NCI-H526 treated with DMSO at 0.1 percent for 48 hours (cell line): Measurements from ENCODE around the gene RPL21.
A peak's percentile ranks its signal among the peaks of the same experiment; 100 is the strongest.
"Not testable (repeated sequence)": the region's sequence is repeated elsewhere in the genome, so short reads cannot be mapped to it uniquely, and the experiment has no call there.

Source experiments
- DNase-seq: peaks from one replicate; lab custom pipeline; 2025; lab: John Stamatoyannopoulos, UW

RPL21 gene

DNA sequence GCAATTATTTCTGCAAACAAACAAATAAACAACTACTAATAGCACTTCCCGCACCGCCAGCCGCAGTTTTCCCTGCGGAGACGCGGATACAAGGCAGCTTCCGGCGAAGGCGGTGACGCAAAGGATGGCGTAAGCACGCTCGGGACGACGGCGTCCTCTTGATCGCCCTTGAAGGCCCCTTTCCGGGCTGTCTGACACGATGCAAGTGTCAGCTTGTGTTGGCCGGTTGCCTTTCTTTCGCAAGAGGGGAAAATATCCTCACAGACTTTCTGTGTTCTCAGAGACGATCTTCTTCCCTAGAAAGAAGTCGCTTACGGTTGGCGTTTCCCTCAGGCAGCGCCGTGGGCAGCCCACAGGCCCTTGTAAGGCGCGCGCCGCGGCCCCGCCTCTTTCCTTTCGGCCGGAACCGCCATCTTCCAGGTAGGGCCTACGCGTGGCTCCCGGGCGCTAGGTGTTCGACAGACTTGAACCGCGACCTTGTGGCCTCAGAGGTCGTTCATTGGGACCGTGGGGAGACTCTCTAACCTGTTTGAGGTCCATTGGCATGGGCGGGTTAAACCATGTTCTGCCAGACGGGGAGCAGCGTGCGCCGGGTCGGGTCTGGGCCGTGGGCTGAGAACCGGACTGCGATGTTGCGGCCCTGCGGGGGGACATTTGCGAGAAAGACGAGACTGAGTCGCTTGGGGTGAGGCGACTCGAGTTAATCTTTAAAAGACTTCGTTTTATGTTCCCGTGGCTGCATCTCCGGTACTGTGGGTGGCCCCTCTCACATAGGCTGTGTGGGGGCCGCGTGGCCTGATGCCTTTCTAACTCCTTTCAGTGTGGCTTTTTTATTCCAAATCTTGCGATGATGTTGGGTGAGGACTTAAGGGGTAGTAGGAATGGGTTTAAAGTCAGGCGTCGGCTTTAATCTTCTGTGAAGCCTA, at the start of gene RPL21:
RPL21 (plus strand) TSS at position 393 of the 926 bp plus-strand sequence. CDS start 2,219 bp downstream, outside the sequence.
- DNase-seq: peak; percentile 94

DNA sequence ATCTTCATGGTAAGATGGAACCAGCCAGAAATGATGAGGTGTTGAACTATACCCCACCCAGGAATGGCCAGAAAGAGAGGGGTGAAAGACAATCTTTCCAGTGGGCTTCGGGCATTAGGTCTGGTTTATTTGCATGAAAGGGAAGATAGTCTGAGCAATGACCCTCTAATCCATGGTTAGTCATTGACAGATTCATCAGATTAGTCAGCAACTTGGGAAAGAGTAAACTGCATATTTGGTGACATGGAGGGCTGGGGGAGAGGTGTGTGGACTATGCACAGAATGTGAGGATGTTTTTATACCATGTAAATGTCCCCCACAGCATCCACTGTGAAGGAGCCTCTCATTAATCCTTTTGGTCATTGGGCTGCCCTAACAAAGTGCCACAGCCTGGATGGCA, 49.7 kb upstream of the RPL21 start:
- no peak for DNase-seq

DNA sequence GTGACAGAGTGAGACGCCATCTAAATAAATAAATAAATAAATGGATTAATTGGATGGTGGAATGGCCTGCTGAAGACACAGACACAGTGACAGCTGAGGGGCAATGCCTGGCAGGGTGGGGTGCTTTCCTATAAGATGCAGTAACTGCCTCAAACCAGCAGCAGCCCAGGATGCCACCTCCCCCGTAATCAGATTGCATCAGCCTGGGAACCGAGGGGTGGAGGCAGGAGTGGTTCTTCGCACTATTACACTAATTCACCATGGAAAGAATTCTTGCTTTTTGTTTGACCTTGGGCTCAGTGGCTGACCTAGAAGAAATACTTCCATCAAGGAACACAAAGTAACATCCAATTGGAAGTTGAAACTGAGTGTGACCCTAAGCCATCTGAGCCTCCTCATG, 48.2 kb upstream of the RPL21 start:
- DNase-seq: no peak

DNA sequence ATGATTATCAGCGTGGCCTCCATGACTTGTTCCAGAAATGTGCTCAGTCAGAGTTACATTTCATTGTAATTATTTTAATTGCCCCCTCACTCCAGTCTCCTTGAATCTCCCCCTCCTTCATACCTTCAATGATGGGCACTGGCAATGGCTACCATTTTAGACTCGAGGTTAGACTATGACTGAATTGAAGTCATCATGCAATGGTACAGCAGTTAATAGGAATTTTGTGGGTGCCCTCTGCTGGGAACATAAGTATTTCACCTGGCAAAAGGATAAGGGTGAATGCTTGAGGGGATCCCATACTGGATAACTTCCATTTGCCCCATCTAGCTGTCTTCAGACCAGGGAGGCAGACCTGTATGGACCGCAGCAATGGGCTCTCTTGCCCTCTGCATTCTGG, 47.5 kb upstream of the RPL21 start:
- no peak for DNase-seq

DNA sequence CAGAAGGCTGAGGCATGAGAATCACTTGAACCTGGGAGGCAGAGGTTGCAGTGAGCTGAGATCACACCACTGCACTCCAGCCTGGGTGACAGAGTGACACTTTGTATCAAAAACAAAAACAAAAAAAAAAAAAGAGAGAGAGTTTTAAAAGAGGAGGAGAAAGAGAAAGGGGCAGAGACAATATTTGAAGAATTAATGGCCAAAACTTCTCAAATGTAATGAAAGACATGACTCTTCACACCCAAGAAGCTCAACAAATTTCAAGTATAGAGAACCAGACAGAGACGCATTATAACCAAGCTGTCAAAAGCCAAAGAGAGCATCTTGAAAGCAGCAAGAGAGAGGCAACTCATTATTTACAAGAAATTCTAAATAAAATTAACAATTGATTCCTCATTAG, 42.8 kb upstream of the RPL21 start:
- no peak for DNase-seq

DNA sequence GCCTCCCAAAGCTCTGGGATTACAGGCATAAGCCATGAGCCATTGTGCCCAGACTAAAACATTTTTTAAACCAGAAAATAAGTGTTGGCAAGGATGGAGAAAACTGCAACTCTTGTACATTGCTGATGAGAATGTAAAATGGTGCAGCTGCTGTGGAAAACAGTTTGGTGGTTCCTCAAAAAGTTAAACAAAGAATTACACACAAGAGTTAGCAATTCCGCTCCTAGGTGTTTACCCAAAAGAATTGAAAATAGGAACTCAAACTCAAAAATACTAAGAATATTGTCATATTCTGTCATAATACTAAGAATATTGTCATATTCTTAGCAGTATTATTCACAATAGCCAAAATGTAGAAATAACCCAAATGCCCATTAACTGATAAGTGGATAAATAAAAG, 40.1 kb upstream of the RPL21 start:
- DNase-seq: no peak

DNA sequence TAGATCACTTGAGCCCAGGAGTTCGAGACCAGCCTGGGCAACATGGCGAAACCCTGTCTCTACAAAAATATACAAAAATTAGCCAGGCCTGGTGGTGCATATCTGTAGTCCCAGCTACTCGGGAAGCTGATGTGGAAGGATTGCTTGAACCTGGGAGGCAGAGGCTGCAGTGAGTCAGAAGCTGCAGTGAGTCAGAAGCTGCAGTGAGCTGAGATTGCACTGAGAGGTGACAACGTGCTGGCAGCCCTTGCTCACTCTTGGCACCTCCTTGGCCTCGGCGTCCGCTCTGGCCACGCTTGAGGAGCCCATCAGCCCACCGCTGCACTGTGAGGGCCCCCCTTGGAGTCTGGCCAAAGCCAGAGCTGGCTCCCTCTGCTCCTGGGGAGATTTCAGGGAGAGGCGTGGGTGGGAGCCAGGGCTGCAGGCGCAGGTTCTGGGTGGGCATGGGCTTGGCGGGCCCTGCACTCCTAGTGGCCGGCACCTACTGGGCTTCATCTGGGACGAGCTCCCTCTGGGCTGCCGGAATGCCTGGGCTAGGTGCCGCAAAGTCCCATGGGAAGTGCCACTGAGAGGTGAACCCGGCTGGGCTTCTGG, 39.5 kb upstream of the RPL21 start:
- no peak for DNase-seq

DNA sequence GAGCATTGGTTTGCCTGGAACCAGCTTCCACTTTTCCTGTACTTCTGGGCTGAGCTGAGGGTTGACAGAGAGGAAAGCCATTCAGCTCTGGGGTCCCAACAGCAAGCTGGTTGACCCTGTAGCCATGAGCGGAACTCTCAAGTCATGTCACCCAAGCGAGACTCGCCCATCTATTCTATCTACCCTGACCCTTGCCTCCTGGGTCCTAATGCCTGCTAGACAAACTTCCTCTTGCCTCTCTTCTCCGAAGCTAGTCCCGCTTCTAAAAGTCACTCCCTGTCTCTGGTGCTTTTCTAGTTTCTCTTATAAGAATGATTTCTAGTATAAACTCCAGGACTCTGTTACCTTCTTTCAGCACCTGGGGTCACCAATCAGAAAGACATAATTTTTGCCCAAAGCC, 38.0 kb upstream of the RPL21 start:
- not testable (repeated sequence) for DNase-seq

DNA sequence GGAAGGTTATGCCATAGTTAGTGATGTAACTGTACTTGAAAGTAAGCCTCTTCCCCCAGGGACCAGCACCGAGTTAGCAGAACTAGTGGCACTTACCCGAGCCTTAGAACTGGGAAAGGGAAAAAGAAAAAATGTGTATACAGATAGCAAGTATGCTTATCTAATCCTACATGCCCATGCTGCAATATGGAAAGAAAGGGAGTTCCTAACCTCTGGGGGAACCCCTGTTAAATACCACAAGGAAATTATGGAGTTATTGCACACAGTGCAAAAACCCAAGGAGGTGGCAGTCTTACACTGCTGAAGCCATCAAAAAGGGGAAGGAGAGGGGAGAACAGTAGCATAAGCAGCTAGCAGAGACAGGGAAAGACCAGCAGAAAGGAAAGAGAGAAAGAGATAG, 33.6 kb upstream of the RPL21 start:
- DNase-seq: not testable (repeated sequence)

DNA sequence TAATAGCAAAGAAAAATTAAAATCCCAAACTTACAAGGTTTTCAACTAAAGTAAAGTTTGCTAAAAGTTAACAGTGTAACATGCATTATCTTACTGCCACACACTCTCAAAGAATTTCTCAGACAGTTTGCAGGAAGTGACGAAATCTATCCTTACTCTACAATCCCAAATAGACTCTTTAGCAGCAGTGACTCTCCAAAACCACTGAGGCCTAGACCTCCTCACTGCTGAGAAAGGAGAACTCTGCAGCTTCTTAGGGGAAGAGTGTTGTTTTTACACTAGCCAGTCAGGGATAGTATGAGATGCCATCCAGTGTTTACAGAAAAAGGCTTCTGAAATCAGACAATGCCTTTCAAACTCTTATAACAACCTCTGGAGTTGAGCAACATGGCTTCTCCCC, 32.5 kb upstream of the RPL21 start:
- not testable (repeated sequence) for DNase-seq

DNA sequence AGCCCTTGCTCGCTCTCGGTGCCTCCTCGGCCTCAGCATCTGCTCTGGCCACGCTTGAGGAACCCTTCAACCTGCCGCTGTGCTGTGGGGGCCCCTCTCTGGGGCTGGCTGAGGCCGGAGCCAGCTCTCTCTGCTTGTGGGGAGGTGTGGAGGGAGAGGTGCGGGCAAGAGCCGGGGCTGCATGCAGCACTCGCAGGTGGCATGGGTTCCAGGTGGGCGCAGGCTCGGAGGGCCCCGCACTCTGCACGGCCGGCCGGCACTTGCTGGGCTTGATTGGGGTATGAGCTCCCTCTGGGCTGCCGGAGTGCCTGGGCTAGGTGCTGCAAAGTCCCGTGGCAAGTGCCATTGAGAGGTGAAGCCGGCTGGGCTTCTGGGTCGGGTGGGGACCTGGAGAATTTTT, 31.7 kb upstream of the RPL21 start:
- DNase-seq: no peak

DNA sequence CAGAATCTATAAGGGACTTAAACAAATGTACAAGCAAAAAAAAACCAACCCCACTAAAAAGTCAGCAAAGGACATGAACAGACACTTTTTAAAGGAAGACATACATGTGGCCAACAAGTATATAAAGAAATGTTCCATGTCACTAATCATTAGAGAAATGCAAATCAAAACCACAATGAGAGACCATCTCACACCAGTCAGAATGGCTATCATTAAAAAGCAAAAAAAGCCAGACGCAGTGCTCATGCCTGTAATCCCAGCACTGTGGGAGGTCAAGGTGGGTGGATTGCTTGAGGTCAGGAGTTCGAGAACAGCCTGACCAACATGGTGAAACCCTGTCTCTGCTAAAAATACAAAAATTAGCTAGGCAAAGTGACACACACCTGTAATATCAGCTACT, 29.3 kb upstream of the RPL21 start:
- not testable (repeated sequence) for DNase-seq

DNA sequence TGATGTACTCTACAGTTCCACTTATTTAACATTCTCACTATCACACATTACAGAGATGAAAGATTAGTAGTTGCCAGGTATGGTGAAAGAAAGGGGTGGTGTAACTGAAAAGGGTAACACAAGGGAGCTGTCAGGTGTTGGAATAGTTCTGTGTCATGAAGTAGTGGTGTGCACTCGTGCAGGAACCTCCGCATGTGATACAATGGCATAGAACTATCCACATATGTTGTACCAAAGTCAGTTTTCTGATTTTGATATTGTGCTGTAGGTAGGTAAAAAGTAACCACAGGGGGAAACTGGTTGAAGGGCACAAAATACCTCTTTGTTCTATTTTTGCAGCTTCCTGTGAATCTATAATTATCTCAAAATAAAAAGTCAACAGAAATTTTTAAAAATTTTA, 24.4 kb upstream of the RPL21 start:
- DNase-seq: no peak

DNA sequence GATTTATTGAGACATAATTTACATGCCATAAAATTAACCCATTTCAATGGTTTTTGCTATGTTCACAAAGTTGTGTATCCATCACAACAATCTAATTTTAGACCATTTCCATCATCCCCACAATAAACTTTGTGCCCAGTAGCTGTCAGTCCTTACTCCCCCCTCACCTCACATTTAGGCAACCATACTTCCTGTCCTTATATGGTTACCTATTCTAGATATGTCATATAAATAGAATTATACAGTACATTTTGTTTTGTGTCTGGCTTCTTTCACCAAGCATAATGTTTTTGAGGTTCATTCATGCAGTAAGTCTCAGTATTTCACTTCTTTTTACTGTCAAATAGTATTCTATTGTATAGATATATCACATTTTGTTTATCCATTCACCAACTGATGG, 23.2 kb upstream of the RPL21 start:
- no peak for DNase-seq

DNA sequence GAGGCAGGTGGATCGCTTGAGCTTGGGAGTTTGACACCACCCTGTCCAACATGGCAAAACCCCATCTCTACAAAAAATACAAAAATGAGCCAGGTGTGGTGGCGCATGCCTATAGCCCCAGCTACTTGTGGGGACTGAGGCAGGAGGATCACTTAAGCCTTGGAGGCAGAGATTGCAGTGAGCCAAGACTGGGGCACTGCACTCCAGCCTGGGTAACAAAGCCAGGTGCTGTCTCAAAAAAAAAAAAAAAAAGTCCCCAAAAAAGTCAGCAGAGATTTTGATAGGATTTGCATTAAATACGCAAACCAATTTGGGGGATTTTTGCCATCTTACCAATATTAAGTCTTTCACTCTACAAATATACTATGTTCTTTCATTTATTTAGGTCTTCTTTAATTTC, 21.7 kb upstream of the RPL21 start:
- DNase-seq: no peak

DNA sequence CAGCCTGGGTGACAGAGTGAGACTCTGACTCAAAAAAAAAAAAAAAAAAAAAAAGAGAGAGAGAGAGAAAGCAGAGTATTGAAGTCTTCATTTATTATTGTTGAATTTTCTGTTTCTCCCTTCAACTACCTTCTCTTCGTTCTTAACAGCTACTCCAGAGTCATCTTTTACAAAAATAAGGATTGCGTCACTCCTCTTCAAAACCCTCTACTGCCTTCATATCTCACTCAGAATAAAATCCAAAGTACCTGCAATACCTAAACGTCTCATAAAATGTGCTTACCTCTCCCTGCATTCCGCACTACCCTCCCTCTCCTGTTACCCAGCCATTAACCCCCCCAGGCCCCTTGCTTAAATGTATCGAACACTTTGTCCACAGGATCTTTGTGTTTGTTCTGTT, 17.4 kb upstream of the RPL21 start:
- DNase-seq: no peak

DNA sequence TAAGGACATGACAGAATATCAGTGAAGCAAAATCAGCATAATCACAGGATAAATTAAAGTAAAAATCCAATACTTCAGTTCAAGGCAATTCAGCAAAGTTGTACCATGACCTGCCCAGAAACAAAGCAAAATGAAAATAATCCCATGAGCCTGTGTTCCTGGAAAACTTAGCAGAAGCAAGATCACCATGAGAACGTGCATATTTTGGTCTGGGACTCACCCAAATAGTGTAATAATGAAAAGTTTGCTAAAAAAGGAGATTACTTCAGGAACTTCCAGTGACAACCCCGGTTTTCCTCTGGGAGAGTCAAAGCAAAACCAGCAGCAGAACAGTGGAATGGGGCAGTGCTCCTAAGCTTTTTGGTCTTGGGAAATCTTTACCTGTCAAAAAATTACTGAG, 14.9 kb upstream of the RPL21 start:
- no peak for DNase-seq

DNA sequence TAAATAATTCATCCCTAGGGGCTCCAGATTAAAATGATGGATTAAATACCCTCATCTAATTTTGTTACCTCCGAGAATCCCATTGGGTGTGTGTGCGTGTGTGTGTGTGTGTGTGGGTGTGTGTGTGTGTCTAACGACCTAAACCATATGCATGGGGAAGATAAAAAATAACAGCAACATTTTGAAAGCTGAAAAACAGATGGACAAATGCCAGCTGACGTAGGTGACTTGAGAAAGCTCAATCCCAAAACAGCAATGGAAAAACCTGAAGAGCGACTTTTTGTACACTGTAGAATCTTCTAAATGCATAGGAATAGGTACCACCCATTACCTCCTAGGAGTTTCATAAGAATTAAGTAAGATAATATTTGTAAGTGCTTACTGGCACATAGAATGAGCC, 8.7 kb upstream of the RPL21 start:
- DNase-seq: no peak

DNA sequence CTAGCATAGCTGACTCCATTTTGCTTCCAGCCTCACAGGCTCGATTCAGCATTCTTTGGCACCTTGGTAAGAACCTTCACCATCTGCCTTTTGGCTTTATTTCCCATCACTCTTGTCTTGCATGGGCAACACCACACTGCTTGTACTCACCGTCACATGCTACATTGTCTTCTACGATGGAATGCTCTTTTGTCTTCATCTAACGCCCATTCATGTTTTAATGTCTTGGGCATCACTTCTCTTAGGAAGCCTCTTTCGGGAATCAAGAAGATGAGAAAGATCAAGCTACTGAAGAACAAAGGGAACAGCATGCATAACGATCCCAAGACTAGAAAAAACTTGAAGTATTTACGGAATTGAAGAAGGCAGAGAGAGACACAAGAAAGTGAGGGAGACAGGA, 5.7 kb upstream of the RPL21 start:
- DNase-seq: no peak

DNA sequence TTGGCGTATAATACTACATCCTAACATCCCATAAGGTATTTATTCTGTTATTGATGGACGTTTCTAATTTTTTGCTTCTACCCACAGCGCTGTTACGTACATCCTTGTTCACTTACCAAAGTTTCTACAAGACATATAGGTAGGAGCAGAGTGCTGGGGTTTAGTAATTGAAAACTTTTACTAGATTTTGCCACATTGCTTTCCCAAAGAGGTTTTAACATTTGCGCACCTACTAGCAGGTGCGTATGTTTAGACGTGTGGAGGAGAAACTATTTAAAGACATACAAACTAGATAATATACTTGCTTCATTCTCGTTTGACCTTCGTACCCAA, 559 bp upstream of the RPL21 start:
- no peak for DNase-seq

DNA sequence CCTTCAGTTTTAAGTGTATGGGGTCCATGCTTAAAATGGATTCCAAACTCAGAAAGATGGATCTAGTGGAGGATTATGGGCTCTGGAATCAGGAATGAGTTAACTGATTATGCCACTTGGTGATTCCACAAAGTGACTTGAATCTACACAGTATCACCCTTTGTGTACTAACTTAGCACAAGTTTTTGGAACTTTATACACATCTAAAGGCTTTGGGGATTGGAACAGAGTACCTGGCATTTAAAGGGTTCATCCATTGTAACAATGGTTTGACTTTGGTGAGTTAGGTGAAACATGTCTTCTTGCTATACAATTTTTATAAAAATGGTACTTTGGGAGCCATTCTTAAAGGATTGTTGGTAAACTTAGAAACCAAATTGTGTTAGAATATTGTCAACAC, 1.1 kb downstream of the RPL21 start:
- no peak for DNase-seq

DNA sequence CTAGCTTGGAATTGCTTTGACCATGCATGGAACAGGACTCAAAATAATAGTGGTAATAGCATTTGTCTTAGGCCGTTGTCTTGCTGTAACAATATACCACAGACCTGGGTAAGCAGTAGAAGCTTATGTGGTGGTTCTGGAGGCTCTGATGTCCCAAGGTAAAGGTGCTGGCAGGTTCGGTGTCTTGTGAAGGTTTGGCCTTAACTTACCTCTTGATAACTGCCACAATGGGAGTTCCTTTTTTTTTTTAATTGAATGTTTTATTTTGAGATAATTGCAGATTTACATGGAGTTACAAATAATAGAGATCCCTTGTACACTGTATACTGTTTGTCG, 5.8 kb downstream of the RPL21 start:
- no peak for DNase-seq

DNA sequence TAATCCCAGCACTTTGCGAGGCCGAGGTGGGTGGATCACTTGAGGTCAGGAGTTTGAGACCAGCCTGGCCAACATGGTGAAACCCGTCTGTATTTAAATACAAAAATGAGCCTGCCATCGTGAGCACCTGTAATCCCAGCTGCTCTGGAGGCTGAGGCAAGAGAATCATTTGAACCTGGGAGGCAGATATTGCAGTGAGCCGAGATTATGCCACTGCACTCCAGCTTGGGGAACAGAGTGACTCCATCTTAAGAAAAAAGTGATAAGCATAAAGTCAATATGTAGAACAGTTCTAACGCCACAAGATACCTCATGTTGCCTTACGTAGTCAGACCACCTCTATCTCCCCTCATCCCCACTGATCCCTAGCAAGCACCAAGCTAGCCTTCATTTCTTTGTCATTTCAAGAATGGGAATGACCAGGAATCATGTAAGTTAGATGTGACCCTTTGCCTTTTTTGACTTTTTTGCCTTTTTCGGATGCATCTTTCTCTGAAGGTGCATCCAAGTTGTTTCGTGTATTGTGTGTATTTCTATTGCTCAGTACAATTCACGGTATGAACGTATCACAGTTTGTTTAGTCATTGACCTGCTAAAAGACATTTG, 6.4 kb downstream of the RPL21 start:
- no peak for DNase-seq
